ENCODE results near the gene GTF2F2.

GRCh38 chr13:45119469-45119990 is 780 bp upstream of the GTF2F2 start:
- TF ChIP-seq, protein P1, sequence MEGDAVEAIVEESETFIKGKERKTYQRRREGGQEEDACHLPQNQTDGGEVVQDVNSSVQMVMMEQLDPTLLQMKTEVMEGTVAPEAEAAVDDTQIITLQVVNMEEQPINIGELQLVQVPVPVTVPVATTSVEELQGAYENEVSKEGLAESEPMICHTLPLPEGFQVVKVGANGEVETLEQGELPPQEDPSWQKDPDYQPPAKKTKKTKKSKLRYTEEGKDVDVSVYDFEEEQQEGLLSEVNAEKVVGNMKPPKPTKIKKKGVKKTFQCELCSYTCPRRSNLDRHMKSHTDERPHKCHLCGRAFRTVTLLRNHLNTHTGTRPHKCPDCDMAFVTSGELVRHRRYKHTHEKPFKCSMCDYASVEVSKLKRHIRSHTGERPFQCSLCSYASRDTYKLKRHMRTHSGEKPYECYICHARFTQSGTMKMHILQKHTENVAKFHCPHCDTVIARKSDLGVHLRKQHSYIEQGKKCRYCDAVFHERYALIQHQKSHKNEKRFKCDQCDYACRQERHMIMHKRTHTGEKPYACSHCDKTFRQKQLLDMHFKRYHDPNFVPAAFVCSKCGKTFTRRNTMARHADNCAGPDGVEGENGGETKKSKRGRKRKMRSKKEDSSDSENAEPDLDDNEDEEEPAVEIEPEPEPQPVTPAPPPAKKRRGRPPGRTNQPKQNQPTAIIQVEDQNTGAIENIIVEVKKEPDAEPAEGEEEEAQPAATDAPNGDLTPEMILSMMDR (conservative IDR thresholded peaks at IDR 0.05; ENCODE audit: low read depth in 2 of 2) = no peak
- TF ChIP-seq POLR2AphosphoS5 (IDR thresholded peaks at IDR 0.05; ENCODE audit: low read depth) = no peak
- TF ChIP-seq EZH2 (IDR thresholded peaks at IDR 0.05; ENCODE audit: low read depth, unreplicated experiment) = no peak
- TF ChIP-seq EZH2phosphoT487 (IDR thresholded peaks at IDR 0.05; ENCODE audit: unreplicated experiment) = no peak

All from GM23338 (cell line).